Central memory CD8-positive, alpha-beta T cell (primary cell): Measurements from ENCODE around the gene INSYN2A.

Experiments
- ATAC-seq: fragments of 150-1000 bp; cut with Tn5 transposase; replicated peaks from 2 replicates; pipeline ENCODE4 v1.10.0; 2022; ENCODE audit warnings: mild to moderate bottlenecking, moderate FRiP score, moderate number of reproducible peaks; ENCODE audit not compliant: poor library complexity, severe bottlenecking; ENCODE audit errors: extremely low read depth
- DNase-seq, 2 donors: peaks; one replicate each; pipeline ENCODE4 v3.0.0; 2021; ENCODE audit warnings: low spot score in 2 of 2
- H3K27ac Mint-ChIP-seq: one replicate; pipeline ENCODE4 v1.8.0; 2022; ENCODE audit warnings: low read depth, mild to moderate bottlenecking, moderate library complexity, mixed read lengths
- H3K27me3 Mint-ChIP-seq: one replicate; pipeline ENCODE4 v1.8.0; 2022; ENCODE audit warnings: mixed read lengths
- H3K36me3 Mint-ChIP-seq: one replicate; pipeline ENCODE4 v1.8.0; 2022; ENCODE audit warnings: mild to moderate bottlenecking, moderate library complexity, mixed read lengths; ENCODE audit not compliant: insufficient read depth
- H3K4me1 Mint-ChIP-seq: one replicate; pipeline ENCODE4 v1.8.0; 2022; ENCODE audit warnings: mixed read lengths
- H3K4me3 Mint-ChIP-seq: one replicate; pipeline ENCODE4 v1.8.0; 2022; ENCODE audit warnings: mild to moderate bottlenecking, moderate library complexity, mixed read lengths
- H3K9me3 Mint-ChIP-seq: one replicate; pipeline ENCODE4 v1.8.0; 2022; ENCODE audit warnings: mixed read lengths

Gene INSYN2A

GRCh38 chr10:127193125-127193524 lies 3.3 kb downstream of the INSYN2A start:
- no peaks in the 10 kb centered on the region for H3K9me3 Mint-ChIP-seq
- H3K4me3 Mint-ChIP-seq = no peak overlapping the region
- H3K4me1 Mint-ChIP-seq = no peaks in the 10 kb centered on the region
- DNase-seq (no peak), ATAC-seq (no peak)
- no peaks in the 10 kb centered on the region for H3K36me3 Mint-ChIP-seq
- no peak overlapping the region for H3K27ac Mint-ChIP-seq
- peaks cover 26% of the 10 kb centered on the region for H3K27me3 Mint-ChIP-seq

GRCh38 chr10:127190427-127190826 lies 6.0 kb downstream of the INSYN2A start:
- Mint-ChIP-seq H3K9me3 (peaks cover 3% of the 10 kb centered on the region), H3K36me3 (no peaks in the 10 kb centered on the region), H3K4me1 (no peaks in the 10 kb centered on the region), H3K27me3 (peaks cover 18% of the 10 kb centered on the region), H3K4me3 (no peak overlapping the region), H3K27ac (no peak overlapping the region)
- ATAC-seq (no peak), DNase-seq (no peak)

GRCh38 chr10:127189226-127189625 lies 7.2 kb downstream of the INSYN2A start:
- no peak overlapping the region for H3K4me3 Mint-ChIP-seq
- H3K27me3 Mint-ChIP-seq = peaks cover 30% of the 10 kb centered on the region
- no peaks in the 10 kb centered on the region for H3K36me3 Mint-ChIP-seq
- DNase-seq = no peak
- ATAC-seq = no peak
- H3K9me3 Mint-ChIP-seq = peaks cover 8% of the 10 kb centered on the region
- H3K4me1 Mint-ChIP-seq = no peaks in the 10 kb centered on the region
- no peak overlapping the region for H3K27ac Mint-ChIP-seq

DNA sequence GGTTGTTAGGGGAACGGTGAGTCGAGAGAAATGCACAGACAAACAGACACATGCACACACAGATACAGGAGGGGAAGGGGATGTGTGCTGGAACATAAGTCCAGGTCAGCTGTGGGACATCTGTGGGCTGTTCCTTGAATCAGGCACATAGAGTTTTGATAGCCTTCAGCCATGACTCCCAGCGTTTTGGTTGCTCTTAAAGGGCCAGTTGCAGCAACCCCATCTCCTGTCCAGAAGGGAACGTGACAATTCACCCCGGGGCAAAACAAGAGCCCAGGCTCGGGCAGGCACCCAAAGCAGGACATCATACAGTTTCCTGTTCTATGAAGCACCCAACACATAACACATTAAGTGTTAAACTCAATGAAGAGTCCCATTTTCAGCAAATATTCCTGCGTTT lies 9.6 kb downstream of the INSYN2A start:
- H3K4me3 Mint-ChIP-seq = no peak overlapping the region
- H3K27ac Mint-ChIP-seq = no peak overlapping the region
- DNase-seq (no peak), ATAC-seq (no peak)
- H3K9me3 Mint-ChIP-seq = peaks cover 8% of the 10 kb centered on the region
- peaks cover 31% of the 10 kb centered on the region for H3K27me3 Mint-ChIP-seq
- H3K4me1 Mint-ChIP-seq = no peaks in the 10 kb centered on the region
- H3K36me3 Mint-ChIP-seq = no peaks in the 10 kb centered on the region

DNA sequence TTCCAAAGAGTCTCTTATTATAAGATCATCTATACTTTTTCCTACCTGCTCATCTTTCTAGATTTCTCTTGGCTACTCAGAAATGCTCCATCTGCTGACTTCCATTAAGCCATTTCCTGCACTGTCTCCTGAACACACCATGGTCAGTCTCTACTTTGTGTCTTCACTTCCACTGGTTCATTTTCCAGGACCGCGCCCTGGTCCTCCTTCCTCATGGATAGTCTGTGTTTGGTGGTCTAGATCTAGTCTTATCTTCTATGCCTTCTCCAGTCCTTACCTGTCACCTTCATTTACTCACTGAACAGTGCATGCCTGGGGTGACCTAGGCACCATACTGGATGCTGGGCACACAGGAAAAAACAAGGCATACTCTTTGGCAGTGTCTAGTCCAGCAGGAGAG lies 11.8 kb downstream of the INSYN2A start:
- H3K4me3 Mint-ChIP-seq = no peak overlapping the region
- DNase-seq = no peak
- H3K9me3 Mint-ChIP-seq = peaks cover 8% of the 10 kb centered on the region
- no peak for ATAC-seq
- H3K27me3 Mint-ChIP-seq = peaks cover 19% of the 10 kb centered on the region
- H3K4me1 Mint-ChIP-seq = no peaks in the 10 kb centered on the region
- H3K36me3 Mint-ChIP-seq = no peaks in the 10 kb centered on the region
- H3K27ac Mint-ChIP-seq = no peak overlapping the region

- peaks cover 19% of the 10 kb centered on the region for H3K27me3 Mint-ChIP-seq
- no peak for DNase-seq
- no peak for ATAC-seq
- no peak overlapping the region for H3K27ac Mint-ChIP-seq
- no peaks in the 10 kb centered on the region for H3K36me3 Mint-ChIP-seq
- H3K4me1 Mint-ChIP-seq = no peaks in the 10 kb centered on the region
- H3K9me3 Mint-ChIP-seq = peaks cover 8% of the 10 kb centered on the region
- H3K4me3 Mint-ChIP-seq = no peak overlapping the region
These were observed 14.2 kb downstream of the INSYN2A start for GRCh38 chr10:127182161-127182560.

GRCh38 chr10:127179612-127180250 lies 16.7 kb downstream of the INSYN2A start:
- no peak overlapping the region for H3K27ac Mint-ChIP-seq
- DNase-seq (no peak), ATAC-seq (no peak)
- no peak overlapping the region for H3K4me3 Mint-ChIP-seq
- H3K36me3 Mint-ChIP-seq = no peaks in the 10 kb centered on the region
- H3K4me1 Mint-ChIP-seq = no peaks in the 10 kb centered on the region
- peaks cover 7% of the 10 kb centered on the region for H3K27me3 Mint-ChIP-seq
- H3K9me3 Mint-ChIP-seq = peaks cover 3% of the 10 kb centered on the region

- DNase-seq = no peak
These were observed 19.7 kb downstream of the INSYN2A start for GRCh38 chr10:127176649-127177048.

GRCh38 chr10:127175357-127176110 lies 20.9 kb downstream of the INSYN2A start:
- H3K36me3 Mint-ChIP-seq = peaks cover under 1% of the 10 kb centered on the region
- ATAC-seq (no peak), DNase-seq (no peak)
- H3K4me1 Mint-ChIP-seq = no peaks in the 10 kb centered on the region
- no peaks in the 10 kb centered on the region for H3K9me3 Mint-ChIP-seq
- no peaks in the 10 kb centered on the region for H3K27me3 Mint-ChIP-seq
- no peak overlapping the region for H3K4me3 Mint-ChIP-seq
- no peak overlapping the region for H3K27ac Mint-ChIP-seq

More at GRCh38 chr10:127176649-127177048, 19.7 kb downstream of the INSYN2A start:
- Mint-ChIP-seq H3K4me1 (no peaks in the 10 kb centered on the region), H3K36me3 (no peaks in the 10 kb centered on the region), H3K27me3 (no peaks in the 10 kb centered on the region), H3K9me3 (no peaks in the 10 kb centered on the region), H3K4me3 (no peak overlapping the region), H3K27ac (no peak overlapping the region)
- peak; percentile 14 for ATAC-seq

DNA sequence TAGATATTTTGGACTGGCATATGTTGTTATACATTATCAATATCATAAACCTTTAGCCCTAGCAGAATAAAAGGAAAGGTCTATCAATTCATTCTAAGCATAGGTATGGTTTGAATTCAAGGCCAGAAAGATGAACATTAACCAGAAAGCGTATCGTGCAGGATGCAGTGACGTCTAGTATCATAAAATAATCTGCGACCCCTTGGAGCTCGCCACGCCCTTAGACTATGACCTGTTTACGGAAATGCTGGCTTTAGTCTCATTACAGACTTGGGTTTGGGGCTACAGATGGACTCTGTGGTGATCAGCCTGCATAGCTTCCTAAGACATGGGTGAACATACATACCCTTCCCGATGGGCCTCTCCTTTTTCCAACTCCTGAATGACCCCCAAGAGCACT lies 21.5 kb downstream of the INSYN2A start:
- H3K4me3 Mint-ChIP-seq = no peak overlapping the region
- H3K9me3 Mint-ChIP-seq = no peaks in the 10 kb centered on the region
- H3K4me1 Mint-ChIP-seq = no peaks in the 10 kb centered on the region
- no peaks in the 10 kb centered on the region for H3K27me3 Mint-ChIP-seq
- no peak for DNase-seq
- ATAC-seq = no peak
- no peak overlapping the region for H3K27ac Mint-ChIP-seq
- H3K36me3 Mint-ChIP-seq = peaks cover 1% of the 10 kb centered on the region

- Mint-ChIP-seq H3K27me3 (no peaks in the 10 kb centered on the region), H3K27ac (no peak overlapping the region), H3K4me1 (no peaks in the 10 kb centered on the region), H3K36me3 (peaks cover 1% of the 10 kb centered on the region), H3K4me3 (no peak overlapping the region), H3K9me3 (no peaks in the 10 kb centered on the region)
- ATAC-seq (no peak), DNase-seq (no peak)
These were observed 28.1 kb downstream of the INSYN2A start for GRCh38 chr10:127168261-127168660.

DNA sequence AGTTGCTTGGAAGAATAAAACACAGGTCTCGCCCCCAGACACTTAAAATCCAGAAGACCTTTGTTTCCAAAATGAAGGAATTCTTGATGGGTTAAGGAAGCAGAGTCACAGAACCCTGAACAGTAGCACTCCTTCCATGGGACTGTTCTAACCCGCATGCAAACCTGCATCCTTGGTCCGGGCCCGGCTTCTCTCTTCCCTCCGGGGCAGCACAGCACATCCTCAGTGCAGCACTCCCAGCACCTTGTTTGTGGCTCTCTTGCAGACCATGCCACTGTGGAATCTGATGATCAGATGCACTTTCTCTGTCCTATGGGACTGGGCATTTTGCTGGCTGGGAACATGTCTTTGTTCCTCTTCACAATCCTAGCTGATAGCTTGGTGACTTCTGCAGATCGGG lies 33.5 kb downstream of the INSYN2A start:
- Mint-ChIP-seq H3K27me3 (no peaks in the 10 kb centered on the region), H3K36me3 (no peaks in the 10 kb centered on the region), H3K4me1 (no peaks in the 10 kb centered on the region), H3K27ac (no peak overlapping the region), H3K4me3 (no peak overlapping the region), H3K9me3 (no peaks in the 10 kb centered on the region)
- no peak for ATAC-seq
- no peak for DNase-seq

GRCh38 chr10:127161482-127161881 lies 34.9 kb downstream of the INSYN2A start:
- no peak for ATAC-seq
- H3K9me3 Mint-ChIP-seq = peaks cover 4% of the 10 kb centered on the region
- no peak overlapping the region for H3K4me3 Mint-ChIP-seq

More at GRCh38 chr10:127161482-127161881, 34.9 kb downstream of the INSYN2A start:
- DNase-seq = no peak
- Mint-ChIP-seq H3K27me3 (no peaks in the 10 kb centered on the region), H3K27ac (no peak overlapping the region), H3K4me1 (no peaks in the 10 kb centered on the region), H3K36me3 (no peaks in the 10 kb centered on the region)
